Fibroblast of mammary gland (primary cell): ENCODE results near the gene BMP10.
A peak's percentile ranks its signal among the peaks of the same experiment; 100 is the strongest.

ENCODE experiments used
- DNase-seq: peaks from one replicate; pipeline ENCODE4 v3.0.0-alpha.2; 2010; ENCODE audit warnings: low read depth
- H3K4me3 ChIP-seq: 2 replicates; pipeline ENCODE4 v1.5.1; 2011; ENCODE audit warnings: low read depth, mild to moderate bottlenecking, low read length, moderate library complexity; ENCODE audit not compliant: control insufficient read depth
- TF ChIP-seq, protein P1 (sequence below): conservative IDR thresholded peaks from 2 replicates; pipeline ENCODE4 v1.5.1; 2011; ENCODE audit warnings: low read depth, low read length, inconsistent platforms; ENCODE audit not compliant: control insufficient read depth, insufficient read depth

BMP10 gene

DNA sequence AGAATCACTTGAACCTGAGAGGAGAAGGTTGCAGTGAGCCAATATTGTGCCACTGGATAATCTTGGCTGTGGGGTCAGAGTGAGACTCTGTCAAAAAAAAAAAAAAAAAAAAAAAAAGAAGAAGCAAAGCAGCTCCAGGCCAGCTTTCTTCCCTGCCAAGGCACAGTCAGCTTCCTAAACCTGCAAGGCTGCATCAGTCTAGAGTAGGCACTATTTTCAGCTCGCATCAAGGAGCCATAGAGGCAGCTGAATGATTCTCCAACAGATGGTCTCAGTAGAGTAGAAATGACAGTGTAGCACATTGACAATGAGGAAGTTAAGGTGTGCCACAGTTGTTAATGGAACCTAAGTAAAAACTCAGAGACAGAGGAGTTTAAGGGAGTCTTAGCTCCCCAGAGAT is 35.6 kb downstream of the BMP10 start:
- no peak overlapping the region for H3K4me3 ChIP-seq
- TF ChIP-seq, protein P1, sequence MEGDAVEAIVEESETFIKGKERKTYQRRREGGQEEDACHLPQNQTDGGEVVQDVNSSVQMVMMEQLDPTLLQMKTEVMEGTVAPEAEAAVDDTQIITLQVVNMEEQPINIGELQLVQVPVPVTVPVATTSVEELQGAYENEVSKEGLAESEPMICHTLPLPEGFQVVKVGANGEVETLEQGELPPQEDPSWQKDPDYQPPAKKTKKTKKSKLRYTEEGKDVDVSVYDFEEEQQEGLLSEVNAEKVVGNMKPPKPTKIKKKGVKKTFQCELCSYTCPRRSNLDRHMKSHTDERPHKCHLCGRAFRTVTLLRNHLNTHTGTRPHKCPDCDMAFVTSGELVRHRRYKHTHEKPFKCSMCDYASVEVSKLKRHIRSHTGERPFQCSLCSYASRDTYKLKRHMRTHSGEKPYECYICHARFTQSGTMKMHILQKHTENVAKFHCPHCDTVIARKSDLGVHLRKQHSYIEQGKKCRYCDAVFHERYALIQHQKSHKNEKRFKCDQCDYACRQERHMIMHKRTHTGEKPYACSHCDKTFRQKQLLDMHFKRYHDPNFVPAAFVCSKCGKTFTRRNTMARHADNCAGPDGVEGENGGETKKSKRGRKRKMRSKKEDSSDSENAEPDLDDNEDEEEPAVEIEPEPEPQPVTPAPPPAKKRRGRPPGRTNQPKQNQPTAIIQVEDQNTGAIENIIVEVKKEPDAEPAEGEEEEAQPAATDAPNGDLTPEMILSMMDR: no peak
- no peak for DNase-seq

DNA sequence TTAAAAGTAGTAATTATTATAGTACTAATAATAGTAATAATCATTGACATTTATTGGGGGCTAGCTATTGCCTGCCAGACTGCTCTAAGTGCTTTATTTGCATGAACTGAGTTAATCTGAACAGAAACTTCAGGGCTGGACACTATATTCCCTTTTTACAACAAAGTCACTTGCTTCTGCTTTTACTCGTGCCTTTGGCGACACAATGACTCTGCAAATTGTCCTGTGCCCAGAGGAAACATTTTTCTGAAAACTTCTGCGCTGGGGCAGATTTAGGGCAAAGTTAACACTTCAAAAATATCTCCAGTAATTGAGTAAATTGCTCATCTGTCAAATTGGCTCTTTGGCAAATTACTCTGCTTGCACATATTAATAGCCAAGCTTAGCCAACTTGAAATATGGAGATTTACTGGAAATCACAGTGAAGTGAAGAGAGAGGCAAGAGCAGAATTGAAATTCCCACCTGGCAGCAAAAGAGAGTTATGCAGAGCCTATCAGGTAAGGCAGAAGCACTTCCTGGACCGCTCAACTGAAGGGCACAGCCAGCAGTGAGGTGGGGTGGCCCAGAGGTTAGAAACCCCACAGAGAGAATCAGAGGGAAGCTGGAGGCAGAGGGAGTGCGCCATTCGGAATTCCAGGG is 36.3 kb downstream of the BMP10 start:
- no peak for DNase-seq
- TF ChIP-seq, protein P1: no peak
- H3K4me3 ChIP-seq: no peak overlapping the region

DNA sequence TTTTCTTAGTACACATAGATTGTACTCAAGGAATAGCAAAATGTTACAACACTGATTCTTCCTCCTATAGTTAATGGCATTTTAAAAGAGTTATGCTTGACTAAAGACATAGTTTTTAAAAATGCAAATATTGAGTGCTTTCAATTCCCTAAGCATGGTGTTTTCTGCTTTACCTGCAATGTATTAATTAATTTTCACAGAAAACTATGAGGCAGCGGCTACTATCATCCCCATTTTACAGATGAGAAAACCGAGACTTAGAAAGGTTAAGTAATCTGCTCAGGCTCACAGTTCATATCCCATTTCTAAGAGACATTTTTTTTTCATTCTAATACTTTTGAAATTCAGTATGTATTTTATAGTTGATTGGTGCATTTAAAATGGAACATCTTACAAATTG is 38.0 kb downstream of the BMP10 start:
- no peak overlapping the region for H3K4me3 ChIP-seq
- TF ChIP-seq, protein P1: no peak
- DNase-seq: no peak

GRCh38 chr2:68832233-68832869 is 38.8 kb downstream of the BMP10 start:
- no peak overlapping the region for H3K4me3 ChIP-seq
- TF ChIP-seq, protein P1: no peak
- peak; percentile 73 for DNase-seq

DNA sequence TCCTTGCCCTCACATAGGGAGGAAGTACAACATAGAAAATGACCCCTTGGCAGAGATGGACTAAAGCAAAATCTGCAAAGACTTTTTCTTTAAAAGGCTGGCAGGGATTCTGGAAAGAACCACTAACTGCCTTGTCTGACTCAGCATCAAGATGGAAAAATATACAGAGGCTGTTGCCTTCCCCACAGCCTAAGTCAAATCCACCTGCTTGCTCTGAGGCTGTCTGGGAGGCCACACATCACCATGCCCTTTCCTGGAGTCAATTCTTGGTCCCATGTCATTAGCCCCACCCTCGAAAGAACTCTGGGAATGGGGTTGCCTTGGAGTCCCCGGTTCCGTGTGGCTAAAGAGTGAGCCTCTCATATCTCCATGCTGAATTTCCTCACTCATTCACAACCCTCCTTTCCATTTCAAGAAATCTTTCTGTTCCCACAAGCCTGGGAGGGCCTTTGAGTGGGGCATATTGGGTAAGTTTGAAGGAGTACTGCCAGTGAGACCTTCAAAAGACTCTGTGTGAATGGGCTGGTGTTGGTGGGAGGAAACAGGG is 39.4 kb downstream of the BMP10 start:
- TF ChIP-seq, protein P1: no peak
- peak; percentile 46 for DNase-seq
- H3K4me3 ChIP-seq: no peak overlapping the region

GRCh38 chr2:68829749-68830148 is 41.4 kb downstream of the BMP10 start:
- DNase-seq: no peak
- TF ChIP-seq, protein P1: no peak
- no peak overlapping the region for H3K4me3 ChIP-seq
